Measurements from ENCODE around the gene LMF2.

Gene LMF2

DNA sequence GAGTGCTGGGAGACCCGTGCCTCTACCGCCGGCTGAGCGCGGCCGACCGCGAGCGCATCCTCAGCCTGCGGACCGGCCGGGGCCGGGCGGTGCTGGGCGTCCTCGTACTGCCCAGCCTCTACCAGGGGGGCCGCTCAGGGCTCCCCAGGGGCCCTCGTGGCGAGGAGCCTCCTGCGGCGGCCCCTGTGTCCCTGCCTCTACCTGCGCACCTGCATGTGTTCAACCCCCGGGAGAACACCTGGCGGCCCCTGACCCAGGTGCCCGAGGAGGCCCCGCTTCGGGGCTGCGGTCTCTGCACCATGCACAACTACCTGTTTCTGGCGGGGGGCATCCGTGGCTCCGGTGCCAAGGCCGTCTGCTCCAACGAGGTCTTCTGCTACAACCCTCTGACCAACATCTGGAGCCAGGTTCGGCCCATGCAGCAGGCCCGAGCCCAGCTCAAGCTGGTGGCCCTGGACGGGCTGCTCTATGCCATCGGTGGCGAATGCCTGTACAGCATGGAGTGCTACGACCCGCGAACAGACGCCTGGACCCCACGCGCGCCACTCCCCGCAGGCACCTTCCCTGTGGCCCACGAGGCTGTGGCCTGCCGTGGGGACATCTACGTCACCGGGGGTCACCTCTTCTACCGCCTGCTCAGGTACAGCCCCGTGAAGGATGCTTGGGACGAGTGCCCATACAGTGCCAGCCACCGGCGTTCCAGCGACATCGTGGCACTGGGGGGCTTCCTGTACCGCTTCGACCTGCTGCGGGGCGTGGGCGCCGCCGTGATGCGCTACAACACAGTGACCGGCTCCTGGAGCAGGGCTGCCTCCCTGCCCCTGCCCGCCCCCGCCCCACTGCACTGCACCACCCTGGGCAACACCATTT lies 41.7 kb upstream of the LMF2 start:
- H3K4me3 ChIP-seq (ENCODE audit: low read depth, low read length): peak overlapping the region; percentile 34
- DNase-seq (ENCODE audit: low read depth): no peak
- TF ChIP-seq MYC (IDR thresholded peaks at IDR 0.05; ENCODE audit: low read depth, low read length) (no peak), POLR2A (IDR thresholded peaks at IDR 0.05; ENCODE audit: extremely low read depth, insufficient read length) (no peak), CTCF (IDR thresholded peaks at IDR 0.05; ENCODE audit: low read depth, low read length) (no peak)
- TF ChIP-seq, protein P1, sequence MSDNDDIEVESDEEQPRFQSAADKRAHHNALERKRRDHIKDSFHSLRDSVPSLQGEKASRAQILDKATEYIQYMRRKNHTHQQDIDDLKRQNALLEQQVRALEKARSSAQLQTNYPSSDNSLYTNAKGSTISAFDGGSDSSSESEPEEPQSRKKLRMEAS (IDR thresholded peaks at IDR 0.05; ENCODE audit: low read depth, low read length): no peak

- H3K4me3 ChIP-seq (ENCODE audit: low read depth, low read length): peak overlapping the region; percentile 34
- DNase-seq (ENCODE audit: low read depth): peak; percentile 80
- TF ChIP-seq MYC (IDR thresholded peaks at IDR 0.05; ENCODE audit: low read depth, low read length): no peak
- TF ChIP-seq POLR2A (IDR thresholded peaks at IDR 0.05; ENCODE audit: extremely low read depth, insufficient read length): peak; percentile 41
- TF ChIP-seq, protein P1 (IDR thresholded peaks at IDR 0.05; ENCODE audit: low read depth, low read length): no peak
- TF ChIP-seq CTCF (IDR thresholded peaks at IDR 0.05; ENCODE audit: low read depth, low read length): peak; percentile 3
These were observed 40.8 kb upstream of the LMF2 start for GRCh38 chr22:50548040-50548920.

- TF ChIP-seq CTCF (IDR thresholded peaks at IDR 0.05; ENCODE audit: low read depth, low read length): no peak
- TF ChIP-seq POLR2A (IDR thresholded peaks at IDR 0.05; ENCODE audit: extremely low read depth, insufficient read length): no peak
- TF ChIP-seq, protein P1 (IDR thresholded peaks at IDR 0.05; ENCODE audit: low read depth, low read length): no peak
- TF ChIP-seq MYC (IDR thresholded peaks at IDR 0.05; ENCODE audit: low read depth, low read length): no peak
- no peak for DNase-seq (ENCODE audit: low read depth)
- H3K4me3 ChIP-seq (ENCODE audit: low read depth, low read length): no peak overlapping the region
These were observed 39.9 kb upstream of the LMF2 start for GRCh38 chr22:50547263-50547985.

GRCh38 chr22:50546326-50547262 lies 39.1 kb upstream of the LMF2 start:
- TF ChIP-seq MYC (IDR thresholded peaks at IDR 0.05; ENCODE audit: low read depth, low read length) (no peak), POLR2A (IDR thresholded peaks at IDR 0.05; ENCODE audit: extremely low read depth, insufficient read length) (no peak), CTCF (IDR thresholded peaks at IDR 0.05; ENCODE audit: low read depth, low read length) (no peak)
- TF ChIP-seq, protein P1 (IDR thresholded peaks at IDR 0.05; ENCODE audit: low read depth, low read length): no peak
- H3K4me3 ChIP-seq (ENCODE audit: low read depth, low read length): no peak overlapping the region
- no peak for DNase-seq (ENCODE audit: low read depth)

Data from NB4 (cell line).